ENCODE results near the gene AHDC1. TPM values are rescaled to one million over a fixed set of nuclear protein-coding genes. Genes with fewer than 3 reads are reported as not detected.

Gene AHDC1
- total RNA-seq, 1 donor from 2014 or later, result 205 TPM

GRCh38 chr1:27536767-27537166 lies 67.2 kb downstream of the AHDC1 start:
- TF ChIP-seq CTCF (IDR thresholded peaks at IDR 0.05), result peak in 2 of 3 experiments; percentile 8
- no peak for DNase-seq (ENCODE audit: low spot score in 2 of 2)
- Histone ChIP-seq H3K9me3 (no peaks in the 10 kb centered on the region), H3K36me3 (peaks cover 25 to 29% of the 10 kb centered on the region in 2 donors), H3K4me1 (peaks cover 21 to 37% of the 10 kb centered on the region in 2 donors), H3K4me3 (no peak overlapping the region), H3K27me3 (no peaks in the 10 kb centered on the region), H3K27ac (peak overlapping the region; percentile 35 to 54)
- intact Hi-C loops (cut with DNase I), result no loop called here

- no peak for DNase-seq (ENCODE audit: low spot score in 2 of 2)
- no peak for TF ChIP-seq CTCF (IDR thresholded peaks at IDR 0.05)
- Histone ChIP-seq H3K9me3 (no peaks in the 10 kb centered on the region), H3K27me3 (no peaks in the 10 kb centered on the region), H3K36me3 (peaks cover 23 to 29% of the 10 kb centered on the region in 2 donors), H3K27ac (peak overlapping the region; percentile 35 to 54), H3K4me1 (peaks cover 21 to 37% of the 10 kb centered on the region in 2 donors), H3K4me3 (peak overlapping the region in 1 of 2 donors; percentile 14)
- intact Hi-C loops (cut with DNase I), result no loop called here
Measured at GRCh38 chr1:27536010-27536757, 67.8 kb downstream of the AHDC1 start.

DNA sequence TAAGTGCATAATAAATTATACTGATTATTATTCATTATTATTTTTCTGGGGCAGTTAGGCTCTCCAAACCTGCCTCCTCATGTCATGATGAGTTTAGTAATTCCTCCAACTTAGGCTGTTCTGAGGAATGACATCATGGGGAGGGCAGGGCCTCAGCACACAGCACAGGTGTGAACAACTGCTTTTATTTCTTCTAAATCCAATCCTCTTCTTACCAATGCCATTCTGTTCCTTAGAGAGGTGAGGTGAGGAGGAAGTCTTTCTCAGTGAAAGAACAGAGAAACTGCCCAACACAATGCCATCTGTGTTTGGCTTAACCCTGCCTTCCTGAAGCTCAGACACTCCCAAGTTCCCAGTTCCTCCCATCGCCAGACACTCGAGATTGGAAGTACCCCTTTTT lies 68.6 kb downstream of the AHDC1 start:
- H3K4me3 ChIP-seq, result no peak overlapping the region
- no peak for DNase-seq (ENCODE audit: low spot score in 2 of 2)
- H3K9me3 ChIP-seq, result no peaks in the 10 kb centered on the region
- H3K4me1 ChIP-seq, result peaks cover 21 to 32% of the 10 kb centered on the region in 2 donors
- no peaks in the 10 kb centered on the region for H3K27me3 ChIP-seq
- TF ChIP-seq CTCF (IDR thresholded peaks at IDR 0.05), result no peak
- intact Hi-C loops (cut with DNase I), result no loop called here
- peaks cover 23 to 29% of the 10 kb centered on the region in 2 donors for H3K36me3 ChIP-seq
- H3K27ac ChIP-seq, result peak overlapping the region in 1 of 2 donors; percentile 35

GRCh38 chr1:27531959-27532685 lies 71.8 kb downstream of the AHDC1 start:
- Histone ChIP-seq H3K27me3 (no peaks in the 10 kb centered on the region), H3K4me3 (no peak overlapping the region), H3K27ac (no peak overlapping the region), H3K36me3 (peaks cover 23 to 29% of the 10 kb centered on the region in 2 donors), H3K4me1 (peaks cover 25 to 36% of the 10 kb centered on the region in 2 donors), H3K9me3 (no peaks in the 10 kb centered on the region)
- intact Hi-C loops (cut with DNase I), result no loop called here
- no peak for DNase-seq (ENCODE audit: low spot score in 2 of 2)
- TF ChIP-seq CTCF (IDR thresholded peaks at IDR 0.05), result no peak

GRCh38 chr1:27530192-27530591 lies 73.8 kb downstream of the AHDC1 start:
- H3K27me3 ChIP-seq, result no peaks in the 10 kb centered on the region
- intact Hi-C loops (cut with DNase I), result no loop called here
- H3K4me1 ChIP-seq, result peaks cover 23 to 36% of the 10 kb centered on the region in 2 donors
- DNase-seq (ENCODE audit: low spot score in 2 of 2), result no peak
- no peak overlapping the region for H3K4me3 ChIP-seq
- no peak for TF ChIP-seq CTCF (IDR thresholded peaks at IDR 0.05)
- H3K9me3 ChIP-seq, result no peaks in the 10 kb centered on the region
- peaks cover 20 to 29% of the 10 kb centered on the region in 2 donors for H3K36me3 ChIP-seq
- peak overlapping the region in 1 of 2 donors; percentile 74 for H3K27ac ChIP-seq
